Neuronal stem cell (in vitro differentiated cells): ENCODE results near the gene CHRM2. TPM values are rescaled to one million over a fixed set of nuclear protein-coding genes. Genes with fewer than 3 reads are reported as not detected.
"Not testable (repeated sequence)": the region's sequence is repeated elsewhere in the genome, so short reads cannot be mapped to it uniquely, and the experiment has no call there.

ENCODE experiments used
- DNase-seq: peaks from one replicate; pipeline ENCODE4 v3.0.0-alpha.2; 2013; ENCODE audit warnings: low spot score
- H2AFZ ChIP-seq: one replicate; pipeline ENCODE4 v1.6.1; 2013; ENCODE audit warnings: mild to moderate bottlenecking, low read length, inconsistent platforms
- H2AK5ac ChIP-seq: 2 replicates; pipeline ENCODE4 v1.6.1; 2013; ENCODE audit warnings: low read depth, mild to moderate bottlenecking, inconsistent platforms, low read length, moderate library complexity, mixed read lengths
- H2BK120ac ChIP-seq: 2 replicates; pipeline ENCODE4 v1.6.1; 2013; ENCODE audit warnings: low read depth, mild to moderate bottlenecking, inconsistent platforms, low read length, moderate library complexity, mixed read lengths
- H2BK12ac ChIP-seq: one replicate; pipeline ENCODE4 v1.6.1; 2013; ENCODE audit warnings: low read length, inconsistent platforms
- H2BK15ac ChIP-seq: 2 replicates; pipeline ENCODE4 v1.6.1; 2013; ENCODE audit warnings: mild to moderate bottlenecking, low read length, inconsistent platforms, mixed read lengths
- H2BK5ac ChIP-seq: one replicate; pipeline ENCODE4 v1.6.1; 2013; ENCODE audit warnings: inconsistent platforms, mild to moderate bottlenecking, low read length, moderate library complexity
- H3K14ac ChIP-seq: one replicate; pipeline ENCODE4 v1.6.1; 2013; ENCODE audit warnings: low read length, inconsistent platforms
- H3K18ac ChIP-seq: 2 replicates; pipeline ENCODE4 v1.6.1; 2013; ENCODE audit warnings: low read length, inconsistent platforms
- H3K23ac ChIP-seq: 2 replicates; pipeline ENCODE4 v1.6.1; 2013; ENCODE audit warnings: low read depth, mild to moderate bottlenecking, mixed read lengths, low read length, inconsistent platforms; ENCODE audit not compliant: poor library complexity
- H3K27ac ChIP-seq: replicated peaks from 3 replicates; pipeline ENCODE4 v1.5.1; 2013; ENCODE audit warnings: low read length, inconsistent platforms
- H3K27me3 ChIP-seq, 3 experiments: 2 replicates each; pipeline ENCODE4 v1.6.1; 2013; ENCODE audit warnings: low read length in 3 of 3, mild to moderate bottlenecking in 2 of 3, inconsistent platforms in 1 of 3, low read depth in 1 of 3, mixed read lengths in 1 of 3, moderate library complexity in 1 of 3; ENCODE audit not compliant: control insufficient read depth in 3 of 3, insufficient read depth in 3 of 3
- H3K36me3 ChIP-seq, 2 donors: replicated peaks in 1 of 2; 2 replicates each; pipeline ENCODE4 v1.6.1; 2013; ENCODE audit warnings: low read length in 2 of 2; ENCODE audit not compliant: control insufficient read depth in 2 of 2, insufficient read depth in 2 of 2
- H3K4ac ChIP-seq: 2 replicates; pipeline ENCODE4 v1.6.1; 2013; ENCODE audit warnings: inconsistent platforms, mild to moderate bottlenecking, low read length, moderate library complexity
- H3K4me1 ChIP-seq, 2 donors: 1 replicate in 1 of 2; 2 replicates in 1 of 2; pipeline ENCODE4 v1.6.1; 2013; ENCODE audit warnings: low read length in 2 of 2, low read depth in 1 of 2; ENCODE audit not compliant: control insufficient read depth in 2 of 2, insufficient read depth in 1 of 2
- H3K4me2 ChIP-seq: one replicate; pipeline ENCODE4 v1.6.1; 2013; ENCODE audit warnings: mild to moderate bottlenecking, low read length, inconsistent platforms; ENCODE audit not compliant: insufficient read depth, poor library complexity, severe bottlenecking
- H3K4me3 ChIP-seq, 2 donors: 2 replicates each; pipeline ENCODE4 v1.5.1; 2013; ENCODE audit warnings: low read length in 2 of 2, mild to moderate bottlenecking in 2 of 2, inconsistent platforms in 1 of 2, moderate library complexity in 1 of 2
- H3K79me1 ChIP-seq: one replicate; pipeline ENCODE4 v1.6.1; 2013; ENCODE audit warnings: low read depth, mild to moderate bottlenecking, inconsistent platforms, low read length, moderate library complexity
- H3K9ac ChIP-seq: one replicate; pipeline ENCODE4 v1.6.1; 2013; ENCODE audit warnings: mild to moderate bottlenecking, low read depth, low read length, inconsistent platforms; ENCODE audit not compliant: poor library complexity
- H3K9me3 ChIP-seq, 2 donors: replicated peaks in 1 of 2; 2 replicates each; pipeline versions ENCODE3 to v1.6.1; 2013; ENCODE audit warnings: low read length in 2 of 2, mild to moderate bottlenecking in 2 of 2, inconsistent platforms in 1 of 2, low read depth in 1 of 2, mixed read lengths in 1 of 2, moderate library complexity in 1 of 2; ENCODE audit not compliant: control insufficient read depth in 2 of 2, insufficient read depth in 1 of 2
- H4K8ac ChIP-seq: one replicate; pipeline ENCODE4 v1.6.1; 2013; ENCODE audit warnings: low read depth, mild to moderate bottlenecking, inconsistent platforms, low read length, moderate library complexity
- H4K91ac ChIP-seq: one replicate; pipeline ENCODE4 v1.6.1; 2013; ENCODE audit warnings: low read length, low read depth, mild to moderate bottlenecking, inconsistent platforms; ENCODE audit not compliant: poor library complexity
- WGBS, 2 donors: extraction: QIAGEN DNeasy Blood & Tissue Kit; methylation state at CpG; one replicate each; pipeline ENCODE4 v1.1.7; 2013; ENCODE audit warnings: missing lambda C conversion rate in 2 of 2, mixed read lengths in 1 of 2; ENCODE audit not compliant: insufficient read length in 2 of 2, insufficient replicate concordance in 1 of 2; ENCODE audit errors: extremely low coverage in 2 of 2; 5-methylcytosine and 5-hydroxymethylcytosine counted together
- polyA plus RNA-seq, 2 experiments: library from polyadenylated mRNA; stranded (reverse); fragments of 200-250 nt; gene quantifications; one replicate each; pipeline ENCODE4 v1.2.3, GENCODE V29; 2013

CHRM2 gene
- not detected for polyA plus RNA-seq (2013, experiment 1 of 2)
- polyA plus RNA-seq (2013, experiment 2 of 2) = not detected

GRCh38 chr7:136868496-136869000, at the start of gene CHRM2:
TSS of gene CHRM2 (plus strand) at chr7:136868652. CDS start at chr7:137014866, 146,214 bp downstream.
- Histone ChIP-seq H3K79me1 (no peaks in the 10 kb centered on the region), H3K27ac (no peak within 1 kb of the TSS), H3K36me3 (no peaks in the 10 kb centered on the region), H3K4me1 (peaks cover 11 to 13% of the 10 kb centered on the region in 2 donors), H3K9me3 (no peaks in the 10 kb centered on the region), H3K14ac (no peak within 1 kb of the TSS), H3K9ac (no peak within 1 kb of the TSS), H3K4me2 (peak within 1 kb of the TSS; percentile 87), H2AK5ac (no peak within 1 kb of the TSS), H4K8ac (no peak within 1 kb of the TSS), H2BK12ac (no peak within 1 kb of the TSS), H4K91ac (no peak within 1 kb of the TSS), H2BK15ac (peak within 1 kb of the TSS; percentile 5), H3K23ac (no peak within 1 kb of the TSS), H3K4me3 (peak within 1 kb of the TSS; percentile 26 to 74), H3K18ac (peak within 1 kb of the TSS; percentile 52), H2AFZ (peak within 1 kb of the TSS; percentile 82), H2BK120ac (no peak within 1 kb of the TSS), H3K27me3 (peaks cover 21 to 81% (median 46%) of the 10 kb centered on the region in 3 experiments), H3K4ac (no peak within 1 kb of the TSS), H2BK5ac (no peak within 1 kb of the TSS)
- WGBS, 2 donors = no CpG with 5 or more reads among the region's 23 CpGs
- peak; percentile 35 for DNase-seq

GRCh38 chr7:136831398-136831797, 37.1 kb upstream of the CHRM2 start:
- H2BK120ac ChIP-seq, H2BK15ac ChIP-seq, H3K9me3 ChIP-seq, H3K79me1 ChIP-seq, H2BK12ac ChIP-seq, H3K4me3 ChIP-seq, H3K18ac ChIP-seq, H4K91ac ChIP-seq, H3K14ac ChIP-seq, H2AFZ ChIP-seq, H3K4ac ChIP-seq, H2BK5ac ChIP-seq, H3K4me2 ChIP-seq, DNase-seq, H3K36me3 ChIP-seq, H4K8ac ChIP-seq, H3K23ac ChIP-seq, H3K9ac ChIP-seq, H3K27ac ChIP-seq, H3K27me3 ChIP-seq, H3K4me1 ChIP-seq, H2AK5ac ChIP-seq: not testable (repeated sequence)
- no CpG with 5 or more reads among the region's 16 CpGs for WGBS, 2 donors

- Histone ChIP-seq H3K4me1 (no peaks in the 10 kb centered on the region), H3K4me2 (no peak overlapping the region), H4K91ac (no peak overlapping the region), H3K27ac (no peak overlapping the region), H3K79me1 (no peaks in the 10 kb centered on the region), H4K8ac (no peak overlapping the region), H3K18ac (no peak overlapping the region), H3K14ac (no peak overlapping the region), H2BK5ac (no peak overlapping the region), H2AK5ac (no peak overlapping the region), H2AFZ (no peak overlapping the region), H3K23ac (no peak overlapping the region), H3K9me3 (no peaks in the 10 kb centered on the region), H3K27me3 (no peaks in the 10 kb centered on the region), H2BK120ac (no peak overlapping the region), H2BK15ac (no peak overlapping the region), H3K36me3 (no peaks in the 10 kb centered on the region), H2BK12ac (no peak overlapping the region), H3K4ac (no peak overlapping the region), H3K9ac (no peak overlapping the region), H3K4me3 (no peak overlapping the region)
- no CpG with 5 or more reads among the region's 1 CpG for WGBS, 2 donors
- no peak for DNase-seq
Measured at GRCh38 chr7:136845899-136846465, 22.5 kb upstream of the CHRM2 start.

GRCh38 chr7:136847858-136848257, 20.6 kb upstream of the CHRM2 start:
- H3K79me1 ChIP-seq = no peaks in the 10 kb centered on the region
- no peak overlapping the region for H3K4ac ChIP-seq
- WGBS, 2 donors = no CpG with 5 or more reads among the region's 2 CpGs
- no peak overlapping the region for H3K23ac ChIP-seq
- H2BK12ac ChIP-seq = no peak overlapping the region
- DNase-seq = no peak
- H3K36me3 ChIP-seq = no peaks in the 10 kb centered on the region
- H3K4me2 ChIP-seq = no peak overlapping the region
- H2AK5ac ChIP-seq = no peak overlapping the region
- no peak overlapping the region for H3K27ac ChIP-seq
- H2BK120ac ChIP-seq = no peak overlapping the region
- no peak overlapping the region for H4K8ac ChIP-seq
- H4K91ac ChIP-seq = no peak overlapping the region
- H3K4me3 ChIP-seq = no peak overlapping the region
- H3K27me3 ChIP-seq = no peaks in the 10 kb centered on the region
- no peak overlapping the region for H2AFZ ChIP-seq
- no peaks in the 10 kb centered on the region for H3K4me1 ChIP-seq
- no peak overlapping the region for H2BK5ac ChIP-seq
- no peak overlapping the region for H3K18ac ChIP-seq
- H2BK15ac ChIP-seq = no peak overlapping the region
- H3K14ac ChIP-seq = no peak overlapping the region
- no peak overlapping the region for H3K9ac ChIP-seq
- no peaks in the 10 kb centered on the region for H3K9me3 ChIP-seq
